ENCODE measurements around the gene ZCCHC14.

The ZCCHC14 gene

DNA sequence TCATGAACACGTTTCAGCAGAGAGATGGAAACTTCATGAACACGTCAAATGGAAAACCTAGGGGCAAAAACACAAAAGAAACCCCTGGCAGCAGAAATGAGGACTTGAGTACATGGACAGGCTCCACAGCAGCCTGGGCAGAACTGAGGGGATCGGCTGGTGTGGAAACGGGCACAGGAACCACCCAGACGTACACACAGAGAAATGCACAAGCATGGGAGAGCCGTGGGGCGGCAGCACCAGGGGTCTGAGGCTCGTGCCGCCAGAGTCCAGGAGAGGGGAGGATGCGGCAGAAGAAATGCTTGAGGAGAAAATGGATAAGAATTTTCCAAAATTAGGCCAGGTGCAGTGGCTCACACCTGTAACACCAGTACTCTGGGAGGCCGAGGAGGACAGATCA is 70.7 kb downstream of the ZCCHC14 start:
- no CpG with 5 or more reads among the region's 11 CpGs for WGBS, 2 donors (ENCODE audit: extremely low coverage in 2 of 2, insufficient read length in 2 of 2, insufficient replicate concordance in 1 of 2)
- no peak for DNase-seq (ENCODE audit: low spot score)
- Histone ChIP-seq H3K4me3 (ENCODE audit: low read length in 2 of 2) (no peak overlapping the region), H3K36me3 (replicated peaks in 1 of 2; ENCODE audit: control insufficient read depth in 2 of 2, insufficient read depth in 2 of 2, low read length in 2 of 2) (peaks cover 36 to 78% of the 10 kb centered on the region in 2 donors), H3K4me2 (ENCODE audit: insufficient read depth, low read length, poor library complexity, severe bottlenecking) (no peak overlapping the region), H3K4me1 (ENCODE audit: control insufficient read depth in 2 of 2, insufficient read depth in 1 of 2, low read depth in 1 of 2, low read length in 2 of 2) (peaks cover 0 to 19% of the 10 kb centered on the region in 2 donors), H3K27me3 (ENCODE audit: control insufficient read depth in 3 of 3, insufficient read depth in 3 of 3, low read depth in 1 of 3, low read length in 3 of 3) (no peaks in the 10 kb centered on the region), H2BK5ac (ENCODE audit: low read length) (no peak overlapping the region), H3K27ac (replicated peaks; ENCODE audit: low read length) (no peak overlapping the region), H3K79me1 (ENCODE audit: low read depth, low read length) (peaks cover 6% of the 10 kb centered on the region), H2BK120ac (ENCODE audit: low read depth, low read length) (no peak overlapping the region), H3K4ac (ENCODE audit: low read length) (no peak overlapping the region), H3K18ac (ENCODE audit: low read length) (no peak overlapping the region), H4K8ac (ENCODE audit: low read depth, low read length) (no peak overlapping the region), H3K14ac (ENCODE audit: low read length) (no peak overlapping the region), H2AK5ac (ENCODE audit: low read depth, low read length) (no peak overlapping the region), H3K23ac (ENCODE audit: low read depth, low read length, poor library complexity) (no peak overlapping the region), H3K9me3 (replicated peaks in 1 of 2; ENCODE audit: control insufficient read depth in 2 of 2, insufficient read depth in 1 of 2, low read depth in 1 of 2, low read length in 2 of 2) (peaks cover 0 to 2% of the 10 kb centered on the region in 2 donors), H2BK15ac (ENCODE audit: low read length) (no peak overlapping the region), H3K9ac (ENCODE audit: low read depth, low read length, poor library complexity) (no peak overlapping the region), H4K91ac (ENCODE audit: low read depth, low read length, poor library complexity) (no peak overlapping the region), H2BK12ac (ENCODE audit: low read length) (no peak overlapping the region), H2AFZ (ENCODE audit: low read length) (no peak overlapping the region)

- Histone ChIP-seq H2BK15ac (ENCODE audit: low read length) (no peak overlapping the region), H3K9me3 (replicated peaks in 1 of 2; ENCODE audit: control insufficient read depth in 2 of 2, insufficient read depth in 1 of 2, low read depth in 1 of 2, low read length in 2 of 2) (peaks cover 0 to 2% of the 10 kb centered on the region in 2 donors), H2BK5ac (ENCODE audit: low read length) (peak overlapping the region; percentile 66), H3K14ac (ENCODE audit: low read length) (no peak overlapping the region), H3K79me1 (ENCODE audit: low read depth, low read length) (peaks cover 6% of the 10 kb centered on the region), H3K23ac (ENCODE audit: low read depth, low read length, poor library complexity) (peak overlapping the region; percentile 83), H3K4me3 (ENCODE audit: low read length in 2 of 2) (no peak overlapping the region), H2BK12ac (ENCODE audit: low read length) (no peak overlapping the region), H4K8ac (ENCODE audit: low read depth, low read length) (peak overlapping the region; percentile 32), H2BK120ac (ENCODE audit: low read depth, low read length) (no peak overlapping the region), H3K36me3 (replicated peaks in 1 of 2; ENCODE audit: control insufficient read depth in 2 of 2, insufficient read depth in 2 of 2, low read length in 2 of 2) (peaks cover 36 to 82% of the 10 kb centered on the region in 2 donors), H3K18ac (ENCODE audit: low read length) (no peak overlapping the region), H3K27ac (replicated peaks; ENCODE audit: low read length) (no peak overlapping the region), H4K91ac (ENCODE audit: low read depth, low read length, poor library complexity) (no peak overlapping the region), H2AK5ac (ENCODE audit: low read depth, low read length) (no peak overlapping the region), H3K4me2 (ENCODE audit: insufficient read depth, low read length, poor library complexity, severe bottlenecking) (no peak overlapping the region), H3K4ac (ENCODE audit: low read length) (no peak overlapping the region), H3K4me1 (ENCODE audit: control insufficient read depth in 2 of 2, insufficient read depth in 1 of 2, low read depth in 1 of 2, low read length in 2 of 2) (peaks cover 0 to 11% of the 10 kb centered on the region in 2 donors), H3K27me3 (ENCODE audit: control insufficient read depth in 3 of 3, insufficient read depth in 3 of 3, low read depth in 1 of 3, low read length in 3 of 3) (no peaks in the 10 kb centered on the region), H3K9ac (ENCODE audit: low read depth, low read length, poor library complexity) (no peak overlapping the region), H2AFZ (ENCODE audit: low read length) (no peak overlapping the region)
- no peak for DNase-seq (ENCODE audit: low spot score)
- whole genome bisulfite sequencing, 2 donors (ENCODE audit: extremely low coverage in 2 of 2, insufficient read length in 2 of 2, insufficient replicate concordance in 1 of 2): no CpG with 5 or more reads among the region's 25 CpGs
Measured at GRCh38 chr16:87421003-87421912, 71.6 kb downstream of the ZCCHC14 start.

GRCh38 chr16:87420026-87421002 is 72.5 kb downstream of the ZCCHC14 start:
- H2BK12ac ChIP-seq (ENCODE audit: low read length): no peak overlapping the region
- H3K9me3 ChIP-seq (replicated peaks in 1 of 2; ENCODE audit: control insufficient read depth in 2 of 2, insufficient read depth in 1 of 2, low read depth in 1 of 2, low read length in 2 of 2): peaks cover 0 to 2% of the 10 kb centered on the region in 2 donors
- no peak overlapping the region for H3K4me2 ChIP-seq (ENCODE audit: insufficient read depth, low read length, poor library complexity, severe bottlenecking)
- H3K18ac ChIP-seq (ENCODE audit: low read length): no peak overlapping the region
- H2BK15ac ChIP-seq (ENCODE audit: low read length): no peak overlapping the region
- H3K4me1 ChIP-seq (ENCODE audit: control insufficient read depth in 2 of 2, insufficient read depth in 1 of 2, low read depth in 1 of 2, low read length in 2 of 2): peaks cover 0 to 9% of the 10 kb centered on the region in 2 donors
- no peak overlapping the region for H4K91ac ChIP-seq (ENCODE audit: low read depth, low read length, poor library complexity)
- H4K8ac ChIP-seq (ENCODE audit: low read depth, low read length): no peak overlapping the region
- H3K14ac ChIP-seq (ENCODE audit: low read length): no peak overlapping the region
- peak overlapping the region; percentile 11 for H2BK120ac ChIP-seq (ENCODE audit: low read depth, low read length)
- H3K79me1 ChIP-seq (ENCODE audit: low read depth, low read length): peaks cover 4% of the 10 kb centered on the region
- WGBS, 2 donors (ENCODE audit: extremely low coverage in 2 of 2, insufficient read length in 2 of 2, insufficient replicate concordance in 1 of 2): no CpG with 5 or more reads among the region's 25 CpGs
- no peak overlapping the region for H2BK5ac ChIP-seq (ENCODE audit: low read length)
- H3K27ac ChIP-seq (replicated peaks; ENCODE audit: low read length): no peak overlapping the region
- H3K9ac ChIP-seq (ENCODE audit: low read depth, low read length, poor library complexity): no peak overlapping the region
- H2AK5ac ChIP-seq (ENCODE audit: low read depth, low read length): peak overlapping the region; percentile 46
- H3K27me3 ChIP-seq (ENCODE audit: control insufficient read depth in 3 of 3, insufficient read depth in 3 of 3, low read depth in 1 of 3, low read length in 3 of 3): no peaks in the 10 kb centered on the region
- H3K23ac ChIP-seq (ENCODE audit: low read depth, low read length, poor library complexity): no peak overlapping the region
- no peak for DNase-seq (ENCODE audit: low spot score)
- H3K4ac ChIP-seq (ENCODE audit: low read length): no peak overlapping the region
- H3K36me3 ChIP-seq (replicated peaks in 1 of 2; ENCODE audit: control insufficient read depth in 2 of 2, insufficient read depth in 2 of 2, low read length in 2 of 2): peaks cover 38 to 87% of the 10 kb centered on the region in 2 donors
- no peak overlapping the region for H2AFZ ChIP-seq (ENCODE audit: low read length)
- H3K4me3 ChIP-seq (ENCODE audit: low read length in 2 of 2): no peak overlapping the region
